T-cell (primary cell): ENCODE results near the gene MBD3L2. TPM values are rescaled to one million over a fixed set of nuclear protein-coding genes. Genes with fewer than 3 reads are reported as not detected.
"Not testable (repeated sequence)": the region's sequence is repeated elsewhere in the genome, so short reads cannot be mapped to it uniquely, and the experiment has no call there.

ENCODE experiments used
- ATAC-seq, 4 experiments: fragments of 200-7000 bp in 3 of 4; fragments of 150-1000 bp in 1 of 4; cut with Tn5 transposase; replicated peaks in 1 of 4; 1 replicate in 3 of 4; 2 replicates in 1 of 4; pipeline ENCODE4 v1.10.0; 2021; ENCODE audit warnings: moderate library complexity in 3 of 4, mild to moderate bottlenecking in 2 of 4, moderate number of reproducible peaks in 1 of 4
- CTCF ChIA-PET, 2 donors: fragments of 300-600 bp; sonication (Branson Sonifier 250); formaldehyde crosslinking; loops; one replicate each; lab custom pipeline; 2022; ENCODE audit warnings: antibody characterized with exemption in 2 of 2; lab: Charles Lee
- POLR2A ChIA-PET, 2 donors: fragments of 300-600 bp; sonication (Branson Sonifier 250); formaldehyde crosslinking; loops; one replicate each; lab custom pipeline; 2022; ENCODE audit warnings: antibody characterized with exemption in 2 of 2; lab: Charles Lee
- DNase-seq, 35 experiments: peaks; one replicate each; pipeline versions ENCODE4 v3.0.0 to v3.0.0-alpha.2; 2013 to 2023
- H3K27ac ChIP-seq: one replicate; pipeline ENCODE4 v1.5.1; 2013; ENCODE audit warnings: low read length
- H3K27me3 ChIP-seq, 2 experiments: replicated peaks in 1 of 2; 1 replicate in 1 of 2; 2 replicates in 1 of 2; pipeline versions ENCODE4 v1.6.1 to v1.7.0; 2013; ENCODE audit warnings: low read length in 1 of 2, mixed read lengths in 1 of 2; ENCODE audit not compliant: control insufficient read depth in 2 of 2, insufficient read depth in 2 of 2; ENCODE audit errors: extremely low read depth in 1 of 2
- H3K36me3 ChIP-seq, 2 donors: 1 replicate in 1 of 2; 2 replicates in 1 of 2; pipeline versions ENCODE4 v1.6.1 to v1.7.0; 2013; ENCODE audit warnings: low read length in 1 of 2; ENCODE audit not compliant: control insufficient read depth in 2 of 2, insufficient read depth in 1 of 2; ENCODE audit errors: extremely low read depth in 1 of 2
- H3K4me1 ChIP-seq, 2 experiments: 1 replicate in 1 of 2; 2 replicates in 1 of 2; pipeline versions ENCODE4 v1.6.1 to v1.7.0; 2013; ENCODE audit warnings: low read length in 2 of 2, mixed read lengths in 1 of 2; ENCODE audit not compliant: insufficient read depth in 2 of 2, control insufficient read depth in 1 of 2; ENCODE audit errors: extremely low read depth in 1 of 2
- H3K4me3 ChIP-seq, 2 donors: 1 replicate in 1 of 2; 2 replicates in 1 of 2; pipeline versions ENCODE4 v1.5.1 to v1.7.0; 2013; ENCODE audit warnings: mild to moderate bottlenecking in 2 of 2, low read length in 1 of 2, moderate library complexity in 1 of 2; ENCODE audit not compliant: control insufficient read depth in 1 of 2; ENCODE audit errors: extremely low read depth in 1 of 2
- H3K9me3 ChIP-seq: 2 replicates; pipeline ENCODE4 v1.7.0; 2013
- H3K27ac Mint-ChIP-seq, 2 donors: one replicate each; pipeline ENCODE4 v1.8.0; 2020 to 2021; ENCODE audit warnings: mild to moderate bottlenecking in 2 of 2, mixed read lengths in 2 of 2
- H3K27me3 Mint-ChIP-seq, 2 donors: one replicate each; pipeline ENCODE4 v1.8.0; 2021 to 2022; ENCODE audit warnings: mixed read lengths in 2 of 2
- H3K36me3 Mint-ChIP-seq: one replicate; pipeline ENCODE4 v1.8.0; 2021; ENCODE audit warnings: mixed read lengths
- H3K4me1 Mint-ChIP-seq, 3 donors: one replicate each; pipeline ENCODE4 v1.8.0; 2020 to 2022; ENCODE audit warnings: mixed read lengths in 3 of 3, mild to moderate bottlenecking in 1 of 3
- H3K4me3 Mint-ChIP-seq, 3 donors: one replicate each; pipeline ENCODE4 v1.8.0; 2020 to 2022; ENCODE audit warnings: mild to moderate bottlenecking in 3 of 3, mixed read lengths in 3 of 3, moderate library complexity in 3 of 3
- H3K9me3 Mint-ChIP-seq, 3 donors: one replicate each; pipeline ENCODE4 v1.8.0; 2020 to 2022; ENCODE audit warnings: mixed read lengths in 3 of 3
- WGBS: methylation state at CpG from one replicate; pipeline ENCODE4 v1.1.5; 2013; ENCODE audit warnings: missing lambda C conversion rate; ENCODE audit not compliant: insufficient coverage; 5-methylcytosine and 5-hydroxymethylcytosine counted together
- total RNA-seq, 35 experiments: library from RNA in 6 of 35; stranded (reverse) in 6 of 35; fragments of 120-200 nt in 1 of 35; gene quantifications; one replicate each; pipeline versions ENCODE4 v1.2.1 to v1.2.4 and lab custom pipeline; 2013 to 2026

MBD3L2 gene
- total RNA-seq, 5 donors from 2014 or later (not counting 1 experiment from before 2014, with no cell fraction given) = not detected

- ATAC-seq, CTCF ChIA-PET, H3K4me1 ChIP-seq, DNase-seq, H3K36me3 Mint-ChIP-seq, H3K9me3 ChIP-seq, H3K36me3 ChIP-seq, H3K27me3 Mint-ChIP-seq, H3K4me3 Mint-ChIP-seq, H3K4me3 ChIP-seq, H3K4me1 Mint-ChIP-seq, H3K27me3 ChIP-seq, H3K9me3 Mint-ChIP-seq, H3K27ac Mint-ChIP-seq, H3K27ac ChIP-seq, POLR2A ChIA-PET: not testable (repeated sequence)
- WGBS = 75% methylated on average over 2 of the region's 14 CpGs
Measured at GRCh38 chr19:7055679-7056078, 6.6 kb downstream of the MBD3L2 start.

GRCh38 chr19:7056371-7056770 lies 7.2 kb downstream of the MBD3L2 start:
- H3K27me3 Mint-ChIP-seq, ATAC-seq, H3K4me3 Mint-ChIP-seq, H3K9me3 Mint-ChIP-seq, H3K4me1 Mint-ChIP-seq, H3K9me3 ChIP-seq, DNase-seq, POLR2A ChIA-PET, H3K27me3 ChIP-seq, H3K4me3 ChIP-seq, H3K36me3 ChIP-seq, H3K27ac ChIP-seq, H3K4me1 ChIP-seq, CTCF ChIA-PET, H3K36me3 Mint-ChIP-seq, H3K27ac Mint-ChIP-seq: not testable (repeated sequence)
- no CpG with 5 or more reads among the region's 16 CpGs for WGBS

- H3K9me3 Mint-ChIP-seq, H3K4me1 ChIP-seq, POLR2A ChIA-PET, H3K4me1 Mint-ChIP-seq, CTCF ChIA-PET, H3K36me3 ChIP-seq, H3K27ac Mint-ChIP-seq, H3K4me3 ChIP-seq, ATAC-seq, DNase-seq, H3K27me3 ChIP-seq, H3K4me3 Mint-ChIP-seq, H3K27me3 Mint-ChIP-seq, H3K9me3 ChIP-seq, H3K36me3 Mint-ChIP-seq, H3K27ac ChIP-seq: not testable (repeated sequence)
- no CpG with 5 or more reads among the region's 8 CpGs for WGBS
Measured at GRCh38 chr19:7058576-7058975, 9.5 kb downstream of the MBD3L2 start, which contains the start of gene MBD3L3. Gene MBD3L3, minus strand, starts transcription at chr19:7058676. Its CDS starts 71 bp downstream, at chr19:7058605.

- H3K27ac ChIP-seq, H3K9me3 Mint-ChIP-seq, H3K27ac Mint-ChIP-seq, H3K4me3 ChIP-seq, H3K4me3 Mint-ChIP-seq, H3K36me3 ChIP-seq, DNase-seq, H3K9me3 ChIP-seq, CTCF ChIA-PET, H3K4me1 ChIP-seq, H3K36me3 Mint-ChIP-seq, H3K27me3 ChIP-seq, H3K4me1 Mint-ChIP-seq, POLR2A ChIA-PET, H3K27me3 Mint-ChIP-seq: not testable (repeated sequence)
- peak in 3 of 4 experiments; percentile 27 to 53 (median 38) for ATAC-seq
- no CpG with 5 or more reads among the region's 2 CpGs for WGBS
Measured at GRCh38 chr19:7059977-7060376, 10.9 kb downstream of the MBD3L2 start.

- ATAC-seq (no peak), DNase-seq (no peak)
- no peaks in the 10 kb centered on the region for H3K9me3 Mint-ChIP-seq
- no peak overlapping the region for H3K27ac ChIP-seq
- POLR2A ChIA-PET = interaction anchor here in 1 of 2 donors (0.6 kb wide), 1 partner anchor 527 kb away, joined by 4 read pairs; no protein-coding TSS in a partner anchor
- H3K27ac Mint-ChIP-seq = no peak overlapping the region
- H3K36me3 Mint-ChIP-seq = no peaks in the 10 kb centered on the region
- H3K4me3 ChIP-seq = no peak overlapping the region
- WGBS = no CpG with 5 or more reads among the region's 4 CpGs
- no peaks in the 10 kb centered on the region for H3K27me3 Mint-ChIP-seq
- CTCF ChIA-PET = interaction anchor here in 1 of 2 donors (0.6 kb wide), 1 partner anchor 857 kb away, joined by 3 read pairs; the partner anchor contains the start of gene SNAPC2
- H3K4me1 ChIP-seq = peaks cover 0 to under 1% of the 10 kb centered on the region in 2 experiments
- no peaks in the 10 kb centered on the region for H3K9me3 ChIP-seq
- H3K27me3 ChIP-seq = no peaks in the 10 kb centered on the region
- H3K36me3 ChIP-seq = no peaks in the 10 kb centered on the region
- no peak overlapping the region for H3K4me3 Mint-ChIP-seq
- H3K4me1 Mint-ChIP-seq = no peaks in the 10 kb centered on the region
Measured at GRCh38 chr19:7063339-7063738, 14.2 kb downstream of the MBD3L2 start.

- ChIA-PET CTCF (interaction anchor here in 1 of 2 donors (0.6 kb wide), 1 partner anchor 857 kb away, joined by 3 read pairs; the partner anchor contains the start of gene SNAPC2), POLR2A (interaction anchor here in 1 of 2 donors (0.6 kb wide), 1 partner anchor 527 kb away, joined by 4 read pairs; no protein-coding TSS in a partner anchor)
Measured at GRCh38 chr19:7063764-7064418, 14.8 kb downstream of the MBD3L2 start.

More at GRCh38 chr19:7063764-7064418, 14.8 kb downstream of the MBD3L2 start:
- Histone ChIP-seq H3K27me3 (no peaks in the 10 kb centered on the region), H3K36me3 (no peaks in the 10 kb centered on the region), H3K27ac (no peak overlapping the region), H3K4me1 (peaks cover 0 to 6% of the 10 kb centered on the region in 2 experiments), H3K4me3 (no peak overlapping the region), H3K9me3 (no peaks in the 10 kb centered on the region)
- DNase-seq (no peak), ATAC-seq (peak in 1 of 4 experiments; percentile 29)
- WGBS = 95% methylated on average over 5 of the region's 9 CpGs
- Mint-ChIP-seq H3K4me1 (peaks cover 0 to 2% (median 2%) of the 10 kb centered on the region in 3 donors), H3K9me3 (no peaks in the 10 kb centered on the region), H3K27me3 (no peaks in the 10 kb centered on the region), H3K36me3 (no peaks in the 10 kb centered on the region), H3K4me3 (no peak overlapping the region), H3K27ac (no peak overlapping the region)
